ENCODE measurements around the gene MRM3.

GRCh38 chr17:792277-792676, 10.1 kb downstream of the MRM3 start:
- TF ChIP-seq CTCF (IDR thresholded peaks at IDR 0.05; ENCODE audit: low read length) (no peak), EZH2 (IDR thresholded peaks at IDR 0.05; ENCODE audit: borderline replicate concordance, low read length) (no peak)

Data from OCI-LY1 (cell line).